GM20431 (cell line): ENCODE data around the gene RGS6.

Experiments used
- in situ Hi-C: fragments of 300-500 bp; cut with MseI, MboI; formaldehyde crosslinking; loops from one replicate; pipeline ENCODE4 v1.15.0; 2020; ENCODE audit warnings: low sequenced_read_pairs; ENCODE audit not compliant: unreplicated experiment

Gene RGS6

GRCh38 chr14:72525087-72525915 is 593.1 kb downstream of the RGS6 start:
- in situ Hi-C loops, result loop anchor here (10.0 kb wide), 1 partner anchor 380 kb away; no protein-coding TSS in a partner anchor

GRCh38 chr14:72527591-72527990 is 595.4 kb downstream of the RGS6 start:
- in situ Hi-C loops, result loop anchor here (10.0 kb wide), 1 partner anchor 377 kb away; no protein-coding TSS in a partner anchor

GRCh38 chr14:72528059-72528862 is 596.0 kb downstream of the RGS6 start:
- in situ Hi-C loops, result loop anchor here (10.0 kb wide), 1 partner anchor 377 kb away; no protein-coding TSS in a partner anchor

DNA sequence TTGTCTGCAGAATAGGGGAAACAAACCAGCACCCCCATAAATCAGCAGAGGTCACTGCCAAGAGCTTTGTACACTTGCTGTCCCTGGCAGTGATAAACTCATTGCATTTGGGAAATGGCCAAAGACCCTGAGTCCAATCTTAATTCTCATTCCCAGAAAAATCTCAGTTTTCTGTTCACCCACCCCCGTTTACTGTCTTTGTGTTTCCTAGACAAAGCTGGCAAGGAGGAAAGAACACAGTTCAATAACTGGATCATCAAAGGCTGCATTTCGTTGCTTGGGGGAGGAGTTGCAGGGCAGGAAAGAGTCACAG is 596.6 kb downstream of the RGS6 start:
- in situ Hi-C loops, result loop anchor here (10.0 kb wide), 1 partner anchor 376 kb away; no protein-coding TSS in a partner anchor

DNA sequence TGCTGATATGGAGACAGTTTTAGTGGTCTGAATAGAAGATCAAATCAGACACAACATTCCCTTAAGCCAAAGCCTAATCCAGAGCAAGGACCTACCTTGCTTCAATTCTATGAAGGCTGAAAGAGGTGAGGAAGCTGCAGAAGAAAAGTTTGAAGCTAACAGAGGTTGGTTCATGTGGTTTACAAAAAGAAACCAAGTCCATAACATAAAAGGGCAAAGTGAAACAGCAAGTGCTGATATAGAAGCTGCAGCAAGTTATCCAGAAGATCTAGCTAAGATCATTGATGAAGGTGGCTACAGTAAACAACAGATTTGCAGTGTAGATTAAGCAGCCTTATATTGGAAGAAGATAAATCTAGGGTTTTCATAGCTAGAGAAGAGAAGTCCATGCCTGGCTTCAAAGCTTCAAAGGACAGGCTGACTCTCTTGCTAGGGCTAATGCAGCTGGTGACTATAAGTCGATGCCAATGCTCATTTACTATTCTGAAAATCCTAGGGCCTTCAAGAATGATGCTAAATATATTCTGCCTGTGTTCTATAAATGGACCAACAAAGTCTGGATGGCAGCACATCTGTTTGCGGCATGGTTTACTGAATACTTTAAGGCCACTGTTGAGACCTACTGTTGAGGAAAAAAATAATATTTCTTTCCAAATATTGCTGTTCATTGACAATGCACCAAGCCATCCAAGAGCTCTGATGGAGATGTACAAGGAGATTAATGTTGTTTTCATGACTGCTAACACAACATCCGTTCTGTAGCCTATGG is 600.6 kb downstream of the RGS6 start:
- in situ Hi-C loops, result no loop called here

DNA sequence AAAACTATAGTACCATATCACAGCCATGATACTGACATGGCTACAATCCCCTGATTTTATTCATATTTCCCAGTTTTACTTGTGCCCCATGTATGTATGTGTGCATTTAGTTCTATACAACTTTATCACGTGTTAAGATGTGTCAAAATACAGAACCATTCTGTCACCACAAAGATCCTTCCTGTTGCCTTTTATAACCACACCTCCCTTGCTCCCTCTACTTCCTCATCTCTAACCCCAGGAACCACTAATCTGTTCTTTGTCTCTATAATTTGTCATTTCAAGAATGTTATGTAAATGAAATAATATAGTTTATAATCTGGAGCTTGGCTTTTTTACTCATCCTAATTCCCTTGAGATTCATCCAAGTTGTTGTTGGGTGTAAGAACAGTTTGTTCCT is 603.3 kb downstream of the RGS6 start:
- in situ Hi-C loops, result no loop called here

GRCh38 chr14:72538387-72538786 is 606.2 kb downstream of the RGS6 start:
- in situ Hi-C loops, result no loop called here

DNA sequence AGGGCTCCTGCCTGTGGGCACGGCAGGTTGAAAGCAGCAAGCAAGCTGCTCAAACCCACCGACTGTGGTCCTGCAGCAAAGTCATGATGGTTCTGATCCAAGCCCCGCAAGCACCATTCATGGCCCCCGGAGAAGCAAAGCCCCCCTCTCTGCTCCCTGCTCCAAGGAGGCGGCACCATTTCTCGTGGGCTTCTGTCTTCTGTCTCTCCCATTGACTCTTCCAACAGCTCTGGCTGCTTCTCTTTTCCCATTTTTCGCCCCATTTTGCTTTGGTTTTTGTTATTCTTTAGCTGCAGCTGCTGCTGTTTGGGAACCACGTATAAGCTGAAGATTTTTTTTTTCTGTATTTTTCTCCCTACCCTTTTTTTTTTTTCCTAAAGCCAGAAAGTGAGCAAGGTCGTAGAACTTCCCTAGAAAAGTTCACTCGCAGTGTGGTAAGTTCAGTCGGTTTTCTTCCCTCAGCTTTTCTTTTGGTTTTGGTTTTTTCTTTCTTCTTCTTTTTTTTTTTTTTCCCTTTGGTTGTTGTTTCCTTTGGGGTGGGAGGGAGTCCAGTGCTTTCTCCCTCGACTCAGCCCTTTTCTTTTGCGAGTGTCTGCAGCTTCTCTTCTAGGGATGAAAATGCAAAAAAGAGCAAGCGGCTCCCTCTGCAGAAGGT is 607.6 kb downstream of the RGS6 start:
- in situ Hi-C loops, result no loop called here

GRCh38 chr14:72540836-72541235 is 608.6 kb downstream of the RGS6 start:
- in situ Hi-C loops, result no loop called here

GRCh38 chr14:72541546-72541945 is 609.3 kb downstream of the RGS6 start:
- in situ Hi-C loops, result no loop called here

DNA sequence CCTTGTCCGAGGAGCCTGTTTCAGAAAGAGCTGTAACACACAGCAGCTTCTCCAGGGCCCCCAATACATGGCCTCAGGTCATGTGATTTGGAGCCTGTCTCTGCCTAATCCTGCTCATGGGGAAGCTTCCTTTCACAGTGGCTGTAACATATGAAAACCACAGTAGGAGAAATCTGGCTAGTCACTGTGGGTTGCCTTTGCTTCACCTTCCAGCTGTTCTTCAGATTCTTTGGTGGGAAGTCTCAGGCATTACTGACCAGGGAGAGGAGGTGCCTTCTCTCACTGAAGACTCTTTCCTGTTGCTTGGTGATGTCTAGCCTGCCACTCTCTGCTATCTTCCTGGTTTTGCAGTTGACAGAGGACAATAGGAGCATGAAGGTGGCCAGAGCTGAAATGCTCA is 611.1 kb downstream of the RGS6 start:
- in situ Hi-C loops, result no loop called here

- in situ Hi-C loops, result no loop called here
Observed at GRCh38 chr14:72544615-72545387, 612.6 kb downstream of the RGS6 start.

DNA sequence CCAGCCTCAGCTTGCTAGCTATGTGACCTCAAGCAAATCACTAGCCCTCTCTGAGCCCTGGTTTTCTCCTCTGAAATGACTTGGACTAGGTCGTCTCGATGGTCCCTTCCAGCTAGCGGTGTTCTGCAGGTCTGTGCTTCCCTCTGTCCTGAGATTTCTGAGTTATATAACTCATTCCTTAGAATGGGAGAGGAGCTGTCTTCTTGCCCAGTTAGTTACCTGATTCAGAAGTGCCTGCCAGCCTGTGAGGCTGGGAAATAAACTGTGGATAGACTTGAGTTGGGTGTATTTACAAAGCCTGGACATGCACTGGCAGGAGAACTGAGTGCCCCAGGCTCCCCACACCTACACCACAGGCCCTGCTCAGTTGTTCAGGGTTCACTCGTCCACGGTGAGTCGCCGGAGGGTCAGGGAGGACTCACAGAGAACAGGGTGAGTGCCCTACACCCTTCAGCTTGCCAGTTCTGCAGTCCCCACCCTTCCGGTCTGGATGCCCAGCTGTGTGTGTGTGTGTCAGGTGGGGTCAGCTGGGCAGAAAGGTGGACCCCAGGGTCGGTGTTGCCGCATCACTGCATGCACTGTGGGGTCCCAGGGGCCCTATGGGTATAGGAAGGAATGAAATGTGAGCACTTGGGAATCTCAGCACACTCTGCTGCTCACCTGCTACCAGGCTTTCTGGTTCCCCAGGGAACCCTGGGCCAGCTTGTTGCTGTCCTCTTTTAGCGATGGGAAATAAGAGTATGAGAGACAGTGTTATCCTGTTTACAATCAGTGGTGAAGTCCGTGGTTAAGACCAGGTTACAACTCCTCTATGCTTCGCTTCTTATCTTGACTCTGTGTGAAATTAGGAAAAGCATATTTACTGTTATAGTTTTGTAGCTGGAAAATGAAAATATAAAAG is 613.4 kb downstream of the RGS6 start:
- in situ Hi-C loops, result no loop called here

GRCh38 chr14:72546344-72547016 is 614.3 kb downstream of the RGS6 start:
- in situ Hi-C loops, result no loop called here

GRCh38 chr14:72547999-72548398 is 615.8 kb downstream of the RGS6 start:
- in situ Hi-C loops, result no loop called here

GRCh38 chr14:72549026-72549425 is 616.8 kb downstream of the RGS6 start:
- in situ Hi-C loops, result no loop called here

GRCh38 chr14:72549854-72550253 is 617.6 kb downstream of the RGS6 start:
- in situ Hi-C loops, result no loop called here

GRCh38 chr14:72550513-72550912 is 618.3 kb downstream of the RGS6 start:
- in situ Hi-C loops, result no loop called here
